Small intestine (tissue), 16 donors: ENCODE results near the gene AK4. TPM values are rescaled to one million over a fixed set of nuclear protein-coding genes. Genes with fewer than 3 reads are reported as not detected.
"Not testable (repeated sequence)": the region's sequence is repeated elsewhere in the genome, so short reads cannot be mapped to it uniquely, and the experiment has no call there.

Experiments used
- DNase-seq, 2 donors: peaks; one replicate each; pipeline versions ENCODE4 v3.0.0 to v3.0.0-alpha.2; 2013
- FAIRE-seq: peaks from 2 replicates; lab custom pipeline; 2012; peaks lifted over from hg19 to GRCh38; lab: Jason Lieb, UNC
- H3K27ac ChIP-seq, 3 donors: one replicate each; pipeline ENCODE4 v1.5.1; 2013; ENCODE audit warnings: low read length in 2 of 3, mild to moderate bottlenecking in 2 of 3, control low read depth in 1 of 3, inconsistent platforms in 1 of 3, low read depth in 1 of 3, moderate library complexity in 1 of 3
- H3K27me3 ChIP-seq, 3 donors: one replicate each; pipeline ENCODE4 v1.6.1; 2013; ENCODE audit warnings: low read length in 3 of 3, inconsistent platforms in 1 of 3; ENCODE audit not compliant: control insufficient read depth in 3 of 3, insufficient read depth in 3 of 3
- H3K36me3 ChIP-seq, 3 donors: one replicate each; pipeline ENCODE4 v1.6.1; 2013; ENCODE audit warnings: low read length in 3 of 3, inconsistent platforms in 1 of 3, low read depth in 1 of 3, mild to moderate bottlenecking in 1 of 3, moderate library complexity in 1 of 3; ENCODE audit not compliant: control insufficient read depth in 3 of 3, insufficient read depth in 2 of 3
- H3K4me1 ChIP-seq, 3 donors: one replicate each; pipeline ENCODE4 v1.6.1; 2013; ENCODE audit warnings: low read length in 2 of 3, inconsistent platforms in 1 of 3, low read depth in 1 of 3, mild to moderate bottlenecking in 1 of 3, moderate library complexity in 1 of 3; ENCODE audit not compliant: control insufficient read depth in 3 of 3, insufficient read depth in 2 of 3
- H3K4me3 ChIP-seq, 3 donors: one replicate each; pipeline ENCODE4 v1.5.1; 2013; ENCODE audit warnings: low read length in 3 of 3, control low read depth in 1 of 3, inconsistent platforms in 1 of 3, low read depth in 1 of 3, mild to moderate bottlenecking in 1 of 3, moderate library complexity in 1 of 3
- H3K9me3 ChIP-seq, 2 donors: one replicate each; pipeline ENCODE4 v1.6.1; 2013; ENCODE audit warnings: low read depth in 1 of 2, low read length in 1 of 2; ENCODE audit not compliant: control insufficient read depth in 2 of 2, insufficient read depth in 1 of 2
- WGBS, 3 donors: extraction: QIAGEN DNeasy Blood & Tissue Kit; methylation state at CpG; one replicate each; pipeline ENCODE4 v1.1.7; 2013; 5-methylcytosine and 5-hydroxymethylcytosine counted together
- long read RNA-seq, 10 donors: transcript quantifications; one replicate each; lab custom pipeline, GENCODE V29; 2026
- polyA plus RNA-seq, 4 donors: library from polyadenylated mRNA; stranded (reverse) in 3 of 4; unstranded in 1 of 4; fragments of 200-250 nt in 3 of 4; fragments of 120-200 nt in 1 of 4; gene quantifications; one replicate each; pipeline versions ENCODE4 v1.2.1 to v1.2.3, GENCODE V29; 2013
- donor health status: healthy with polysubstance abuse.
- donor health status: control.
- donor health status: control.
- donor health status: Bipolar disorder and iron deficiency.
- donor health status: healthy.

The AK4 gene
- polyA plus RNA-seq: 10 to 100 TPM in 1 of 4 donors, 1 to 10 TPM in 3; 2.0 to 51.8 (median 4.6) TPM
- long read RNA-seq, donor 1: 0 reads
- long read RNA-seq, donor 2, full-length matches to known transcripts: 4 of 4 reads
- long read RNA-seq, donor 2, partial matches to known transcripts: 0 of 4 reads
- long read RNA-seq, donor 2, other reads (novel, unspliced or antisense): 0 of 4 reads
- long read RNA-seq, donor 3, full-length matches to known transcripts: 4 of 4 reads
- long read RNA-seq, donor 3, partial matches to known transcripts: 0 of 4 reads
- long read RNA-seq, donor 3, other reads (novel, unspliced or antisense): 0 of 4 reads
- long read RNA-seq, donor 4: 0 reads
- long read RNA-seq, donor 5, full-length matches to known transcripts: 4 of 4 reads
- long read RNA-seq, donor 5, partial matches to known transcripts: 0 of 4 reads
- long read RNA-seq, donor 5, other reads (novel, unspliced or antisense): 0 of 4 reads
- long read RNA-seq, donor 6, full-length matches to known transcripts: 3 of 3 reads
- long read RNA-seq, donor 6, partial matches to known transcripts: 0 of 3 reads
- long read RNA-seq, donor 6, other reads (novel, unspliced or antisense): 0 of 3 reads
- long read RNA-seq, donor 7: 0 reads
- long read RNA-seq, donor 8, full-length matches to known transcripts: 2 of 2 reads
- long read RNA-seq, donor 8, partial matches to known transcripts: 0 of 2 reads
- long read RNA-seq, donor 8, other reads (novel, unspliced or antisense): 0 of 2 reads
- long read RNA-seq, donor 9: 0 reads
- long read RNA-seq, donor 10, full-length matches to known transcripts: 23 of 23 reads
- long read RNA-seq, donor 10, partial matches to known transcripts: 0 of 23 reads
- long read RNA-seq, donor 10, other reads (novel, unspliced or antisense): 0 of 23 reads

DNA sequence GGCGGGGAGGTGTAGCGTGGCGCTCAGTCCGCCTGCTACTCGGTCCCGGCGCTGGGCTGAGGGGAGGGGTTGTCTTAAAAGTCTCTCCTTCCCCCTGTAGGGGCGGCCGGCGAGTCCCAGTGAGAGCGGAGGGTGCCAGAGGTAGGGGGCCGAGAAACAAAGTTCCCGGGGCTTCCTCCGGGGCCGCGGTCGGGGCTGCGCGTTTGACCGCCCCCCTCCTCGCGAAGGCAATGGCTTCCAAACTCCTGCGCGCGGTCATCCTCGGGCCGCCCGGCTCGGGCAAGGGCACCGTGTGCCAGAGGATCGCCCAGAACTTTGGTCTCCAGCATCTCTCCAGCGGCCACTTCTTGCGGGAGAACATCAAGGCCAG is at the start of gene AK4:
AK4 (plus strand) TSS at position 26 of the 370 bp plus-strand sequence; CDS start at position 231, 205 bp downstream.
- WGBS, 3 donors: 0 to 1% (median 0%) methylated on average over 2 to 10 of the region's 33 CpGs
- H3K27me3 ChIP-seq, DNase-seq, H3K36me3 ChIP-seq, FAIRE-seq, H3K9me3 ChIP-seq: not testable (repeated sequence)
- H3K27ac ChIP-seq: peak within 1 kb of the TSS in 1 of 3 donors; percentile 13
- H3K4me3 ChIP-seq: peak within 1 kb of the TSS; percentile 58 to 71 (median 65)
- peaks cover 0 to 17% (median 1%) of the 10 kb centered on the region in 3 donors for H3K4me1 ChIP-seq

GRCh38 chr1:65103807-65104206 is 44.2 kb upstream of the AK4 start:
- WGBS, 3 donors: 92 to 98% (median 98%) methylated on average over 3 of the region's 3 CpGs
- no peak for FAIRE-seq

DNA sequence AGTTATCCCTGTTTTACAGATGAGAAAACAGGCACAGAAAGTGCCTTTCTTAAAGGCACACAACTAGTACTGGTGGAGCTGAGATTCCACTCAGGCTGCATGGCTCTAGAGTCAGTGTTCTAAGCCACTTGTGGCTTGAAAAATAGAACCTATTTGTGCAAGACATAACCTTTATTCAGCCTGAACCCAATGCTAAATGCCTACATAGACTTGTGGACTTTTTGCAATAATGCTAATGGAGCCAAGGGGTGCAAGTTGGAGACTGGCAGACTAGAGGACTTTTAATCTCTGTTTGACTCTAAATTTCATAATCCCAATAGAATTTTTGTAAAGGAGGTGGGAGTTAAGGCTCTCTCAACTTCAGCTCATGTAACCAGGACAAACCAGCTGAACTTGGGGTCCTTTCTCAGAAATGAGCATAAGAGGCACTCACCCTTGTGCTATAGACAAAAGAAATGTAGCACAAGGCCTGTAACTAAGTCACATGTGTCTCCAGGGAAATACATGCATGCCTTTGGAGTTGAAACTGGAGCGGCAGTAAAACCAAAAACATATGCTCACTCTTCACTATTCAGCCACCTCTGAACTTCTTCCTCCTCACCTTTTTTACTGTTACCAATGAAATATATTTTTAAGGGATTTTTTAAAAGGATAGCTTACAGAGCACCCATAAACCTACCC is 43.0 kb upstream of the AK4 start:
- H3K4me1 ChIP-seq: peaks cover 0 to 6% (median 0%) of the 10 kb centered on the region in 3 donors
- H3K36me3 ChIP-seq: no peaks in the 10 kb centered on the region
- H3K9me3 ChIP-seq: peaks cover 0 to 14% of the 10 kb centered on the region in 2 donors
- DNase-seq: no peak
- H3K27me3 ChIP-seq: no peaks in the 10 kb centered on the region
- no peak overlapping the region for H3K4me3 ChIP-seq
- WGBS, 3 donors: 83 to 94% (median 94%) methylated on average over 1 of the region's 1 CpG
- no peak for FAIRE-seq
- no peak overlapping the region for H3K27ac ChIP-seq

More at GRCh38 chr1:65103807-65104206, 44.2 kb upstream of the AK4 start:
- H3K4me3 ChIP-seq: no peak overlapping the region
- H3K9me3 ChIP-seq: peaks cover 0 to 19% of the 10 kb centered on the region in 2 donors
- H3K27ac ChIP-seq: no peak overlapping the region
- no peak for DNase-seq
- peaks cover 0 to 3% (median 0%) of the 10 kb centered on the region in 3 donors for H3K4me1 ChIP-seq
- H3K27me3 ChIP-seq: no peaks in the 10 kb centered on the region
- H3K36me3 ChIP-seq: no peaks in the 10 kb centered on the region

DNA sequence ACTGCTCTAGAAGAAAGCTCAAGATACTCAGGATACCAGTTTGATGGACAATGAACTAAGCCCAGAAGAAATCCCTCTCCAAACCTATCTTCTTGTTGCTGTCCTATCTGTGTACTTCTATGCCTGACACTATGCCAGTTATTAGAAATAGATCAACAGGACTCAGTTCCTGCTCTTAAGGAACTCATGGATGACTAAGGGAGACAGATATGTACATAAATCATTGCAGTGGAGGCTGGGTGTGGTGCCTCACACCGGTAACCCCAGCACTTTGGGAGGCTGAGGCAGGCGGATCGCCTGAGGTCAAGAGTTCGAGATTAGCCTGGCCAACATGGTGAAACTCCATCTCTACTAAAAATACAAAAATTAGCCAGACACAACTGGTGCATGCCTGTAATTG is 42.4 kb upstream of the AK4 start:
- DNase-seq: peak in 1 of 2 donors; percentile 5

GRCh38 chr1:65108025-65108642 is 39.9 kb upstream of the AK4 start:
- H3K27me3 ChIP-seq: peaks cover 0 to 3% (median 0%) of the 10 kb centered on the region in 3 donors
- H3K27ac ChIP-seq: peak overlapping the region in 2 of 3 donors; percentile 36 to 37
- 18 to 61% (median 38%) methylated on average over 4 of the region's 4 CpGs for WGBS, 3 donors
- peak; percentile 76 to 78 for DNase-seq
- peaks cover 0 to 6% (median 0%) of the 10 kb centered on the region in 3 donors for H3K4me1 ChIP-seq
- H3K4me3 ChIP-seq: no peak overlapping the region
- peak; percentile 95 for FAIRE-seq
- no peaks in the 10 kb centered on the region for H3K36me3 ChIP-seq
- peaks cover 0 to 9% of the 10 kb centered on the region in 2 donors for H3K9me3 ChIP-seq

More for the DNA sequence above, 42.4 kb upstream of the AK4 start:
- Histone ChIP-seq H3K27me3 (no peaks in the 10 kb centered on the region), H3K27ac (no peak overlapping the region), H3K9me3 (peaks cover 0 to 11% of the 10 kb centered on the region in 2 donors), H3K4me3 (no peak overlapping the region), H3K4me1 (peaks cover 0 to 6% (median 0%) of the 10 kb centered on the region in 3 donors), H3K36me3 (no peaks in the 10 kb centered on the region)
- WGBS, 3 donors: 71 to 80% (median 71%) methylated on average over 4 of the region's 4 CpGs
- no peak for FAIRE-seq

GRCh38 chr1:65109487-65109886 is 38.5 kb upstream of the AK4 start:
- Histone ChIP-seq H3K27me3 (peaks cover 0 to 3% (median 0%) of the 10 kb centered on the region in 3 donors), H3K36me3 (no peaks in the 10 kb centered on the region), H3K4me1 (peaks cover 0 to 6% (median 0%) of the 10 kb centered on the region in 3 donors), H3K4me3 (no peak overlapping the region), H3K27ac (no peak overlapping the region), H3K9me3 (peaks cover 0 to 7% of the 10 kb centered on the region in 2 donors)
- FAIRE-seq: no peak
- DNase-seq: no peak
- 79 to 90% (median 81%) methylated on average over 4 of the region's 4 CpGs for WGBS, 3 donors

DNA sequence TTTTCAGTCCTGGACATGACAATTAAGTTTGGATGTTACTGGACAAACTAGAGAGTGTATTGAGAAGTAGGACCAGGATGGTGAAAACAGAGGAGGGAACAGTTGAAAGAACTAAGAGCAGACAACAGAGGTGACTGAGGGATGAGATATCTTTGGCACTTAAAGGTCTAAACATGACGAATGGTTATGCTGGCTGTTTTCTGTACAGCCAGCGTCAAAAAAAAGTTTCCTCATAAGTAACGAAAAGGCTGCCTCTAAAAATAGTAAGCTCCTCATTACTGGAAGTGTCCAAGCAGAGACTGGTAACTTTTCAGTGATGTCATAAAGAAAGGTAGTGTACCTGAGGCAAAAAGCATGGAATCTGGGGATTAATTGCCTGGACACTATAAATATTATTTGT is 35.2 kb upstream of the AK4 start:
- peaks cover 0 to 6% (median 0%) of the 10 kb centered on the region in 3 donors for H3K4me1 ChIP-seq
- DNase-seq (no peak), FAIRE-seq (no peak)
- H3K27me3 ChIP-seq: peaks cover 0 to 3% (median 0%) of the 10 kb centered on the region in 3 donors
- no peaks in the 10 kb centered on the region for H3K36me3 ChIP-seq
- H3K9me3 ChIP-seq: peaks cover 0 to 7% of the 10 kb centered on the region in 2 donors
- no peak overlapping the region for H3K4me3 ChIP-seq
- 75 to 93% (median 85%) methylated on average over 3 of the region's 3 CpGs for WGBS, 3 donors
- H3K27ac ChIP-seq: no peak overlapping the region
